ENCODE measurements around the gene FLRT1.
A peak's percentile ranks its signal among the peaks of the same experiment; 100 is the strongest.

FLRT1 gene

DNA sequence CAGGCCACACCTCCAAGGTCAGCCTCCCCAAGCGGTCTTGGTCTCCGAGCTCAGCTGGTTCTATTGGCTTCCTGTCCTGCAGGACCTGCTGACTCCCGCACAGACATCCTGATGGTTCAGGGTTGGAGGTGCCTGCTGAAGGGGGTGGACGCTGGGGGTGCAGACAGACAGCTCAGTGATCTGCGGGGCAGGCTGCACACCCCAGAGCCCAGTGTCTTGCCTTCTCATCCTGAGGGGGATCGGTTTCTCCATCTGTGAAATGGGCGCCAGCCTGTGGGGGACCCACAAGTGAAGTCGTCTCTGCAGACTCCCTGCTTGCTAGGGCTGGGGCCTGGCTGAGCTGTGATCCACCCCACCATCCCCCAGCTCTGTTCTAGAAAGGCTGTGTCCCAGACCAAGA is 13.8 kb downstream of the FLRT1 start:
- DNase-seq: no peak

DNA sequence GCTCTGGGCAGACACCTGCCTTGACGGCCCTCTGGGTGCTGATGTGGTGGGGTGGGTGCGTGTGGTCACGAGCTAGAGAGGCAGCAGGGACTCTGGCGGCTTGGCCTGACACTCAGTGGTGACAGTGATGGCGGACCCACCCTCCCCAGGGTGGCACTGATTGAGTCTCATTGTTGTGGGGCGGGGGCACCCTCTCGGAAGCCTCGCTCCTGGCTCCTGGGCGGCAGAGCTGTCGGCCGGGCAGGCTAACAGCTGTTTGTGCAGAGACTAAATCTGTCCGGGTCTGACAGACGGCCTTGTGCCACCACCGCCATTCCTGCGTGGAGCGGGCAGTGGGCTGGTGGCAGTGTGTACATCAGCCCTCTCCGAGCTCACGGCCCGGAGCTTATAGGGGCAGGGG is 15.6 kb downstream of the FLRT1 start:
- DNase-seq: no peak

DNA sequence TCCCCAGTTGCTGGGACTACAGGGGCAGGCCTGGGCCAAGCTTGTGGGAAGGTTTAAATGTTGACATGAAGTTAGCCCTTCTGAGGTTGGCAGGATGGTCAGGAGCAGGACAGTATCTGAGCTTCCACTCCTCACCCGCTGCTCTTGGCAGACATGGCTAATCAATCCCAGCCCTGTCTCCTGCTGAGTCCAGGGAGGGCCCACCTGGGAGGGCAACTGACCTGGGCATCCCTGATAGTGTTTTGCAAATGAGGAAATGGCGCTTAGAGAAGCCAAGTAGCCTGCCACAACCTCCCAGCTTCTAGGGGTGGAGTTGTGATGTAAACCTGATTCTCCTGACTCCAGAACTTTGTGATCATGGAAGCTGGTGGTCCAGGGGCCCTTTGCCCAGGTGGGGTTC is 16.7 kb downstream of the FLRT1 start:
- DNase-seq: no peak

DNA sequence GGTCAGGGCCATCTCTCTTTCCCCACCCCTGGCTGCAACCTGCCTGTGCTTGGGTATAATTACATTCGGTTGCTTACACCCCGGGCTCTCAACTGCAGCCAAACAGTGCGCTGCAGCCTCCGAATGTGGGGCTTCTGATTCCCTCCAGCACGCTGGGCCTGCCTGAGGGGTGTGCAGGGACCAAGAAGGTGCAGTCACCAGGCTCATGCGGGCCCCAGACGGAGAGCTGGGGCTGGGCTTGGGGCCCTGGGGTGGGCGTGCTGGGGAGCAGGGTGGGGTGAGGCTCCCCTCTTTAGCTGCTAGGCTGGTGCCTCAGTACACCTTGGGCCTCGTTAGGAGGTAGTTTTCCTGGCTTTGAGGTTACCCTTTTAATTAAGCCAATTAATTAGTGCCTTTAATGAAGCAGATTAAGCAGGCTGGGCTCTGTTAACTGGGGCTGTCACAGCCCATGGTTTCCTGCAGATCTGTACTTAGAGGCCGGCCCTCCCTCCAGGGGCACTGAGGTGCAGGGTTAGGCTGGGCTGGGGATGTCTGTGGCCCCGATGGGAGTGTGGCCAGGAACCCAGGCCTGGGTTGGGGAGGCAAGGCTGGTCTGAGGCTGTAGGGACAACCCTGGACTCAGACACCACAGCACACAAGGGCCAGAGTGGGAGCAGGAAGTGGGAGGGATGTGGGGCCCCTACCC is 17.3 kb downstream of the FLRT1 start:
- DNase-seq: no peak

DNA sequence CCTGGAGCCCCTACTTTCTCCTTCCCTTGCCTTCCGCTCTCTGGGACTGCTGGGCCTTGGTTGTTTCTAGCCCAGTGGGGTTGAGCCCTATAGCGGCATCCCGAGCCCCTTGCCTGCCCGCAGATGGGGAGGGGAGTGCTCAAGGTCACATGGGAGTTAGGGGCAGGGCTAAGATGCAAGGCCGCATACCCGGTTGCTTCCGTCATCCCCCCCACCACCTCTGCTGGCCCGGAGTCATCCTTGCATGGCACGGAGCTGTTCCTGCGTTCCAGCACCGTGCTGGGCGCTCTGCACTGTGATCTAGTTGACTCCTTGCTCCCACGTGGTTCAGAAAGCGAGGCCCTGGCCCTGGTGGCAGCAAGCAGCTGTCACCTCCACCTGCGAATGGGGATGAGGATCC is 18.0 kb downstream of the FLRT1 start:
- DNase-seq: no peak

DNA sequence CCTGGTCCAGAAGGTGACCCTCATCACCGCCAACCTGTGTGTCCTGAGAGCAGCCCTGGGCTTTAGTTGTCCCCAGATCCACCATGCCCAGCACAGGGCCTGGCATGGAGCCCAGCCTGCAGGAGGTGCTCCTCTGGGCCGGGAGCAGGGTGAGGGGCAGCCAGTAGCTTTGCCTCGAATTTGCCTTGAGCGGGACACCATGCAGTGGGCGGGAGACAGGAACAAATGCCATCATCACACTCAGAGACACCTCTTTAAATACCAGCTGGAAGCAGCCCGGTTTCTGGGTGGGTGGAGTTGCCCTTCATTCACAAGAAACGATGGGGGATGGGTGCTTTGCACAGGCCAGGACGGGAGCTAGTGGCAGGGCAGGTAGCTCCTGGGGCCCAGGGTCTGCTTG is 19.3 kb downstream of the FLRT1 start:
- DNase-seq: no peak

DNA sequence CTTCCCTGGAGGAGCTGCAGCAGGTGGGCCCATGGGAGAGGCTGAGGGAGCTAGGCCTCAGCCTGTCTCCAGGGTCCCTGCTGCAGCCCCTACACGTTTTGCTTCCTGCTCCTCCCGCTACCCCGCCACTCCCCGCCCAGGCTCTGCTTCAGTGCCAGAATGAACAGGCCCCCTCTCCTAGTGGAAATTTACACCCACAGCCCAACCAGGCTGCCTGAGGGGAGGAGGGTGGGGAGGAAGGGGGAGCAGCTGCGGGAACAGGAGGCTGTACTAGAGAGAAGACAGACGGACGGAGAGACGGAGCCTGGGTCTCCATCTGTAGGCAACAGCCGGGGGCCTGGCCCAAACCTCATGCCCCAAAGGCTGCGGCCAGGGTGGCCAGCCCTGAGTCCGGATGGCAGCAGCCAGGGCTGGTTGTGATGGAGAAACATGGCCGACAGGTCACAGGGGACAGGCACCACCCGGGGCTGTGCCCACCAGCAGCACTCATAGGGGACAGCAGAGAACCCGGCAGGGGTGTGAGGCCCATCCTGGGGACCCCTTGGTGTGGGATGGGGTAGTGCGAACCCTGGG is 20.6 kb downstream of the FLRT1 start:
- no peak for DNase-seq

DNA sequence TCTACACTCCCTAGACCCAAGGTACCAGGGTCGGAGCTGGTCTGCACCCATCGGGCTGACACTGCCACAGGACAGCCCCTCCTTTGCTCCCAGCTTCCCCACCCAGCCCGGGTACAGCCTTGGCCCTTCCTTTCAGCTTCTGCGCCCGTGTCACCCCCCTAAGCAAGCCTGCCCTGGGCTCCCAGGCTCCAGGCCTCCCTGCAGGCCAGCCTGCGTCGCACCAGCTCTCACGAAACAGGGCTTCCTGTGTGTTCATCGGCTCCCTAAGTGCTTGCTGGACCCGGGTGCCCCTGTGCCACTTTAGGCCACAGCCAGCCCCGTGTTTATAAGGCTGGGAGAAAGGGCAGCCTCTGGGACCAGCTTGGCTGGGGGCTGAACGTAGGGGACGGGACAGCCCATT is 21.1 kb downstream of the FLRT1 start:
- DNase-seq: no peak

DNA sequence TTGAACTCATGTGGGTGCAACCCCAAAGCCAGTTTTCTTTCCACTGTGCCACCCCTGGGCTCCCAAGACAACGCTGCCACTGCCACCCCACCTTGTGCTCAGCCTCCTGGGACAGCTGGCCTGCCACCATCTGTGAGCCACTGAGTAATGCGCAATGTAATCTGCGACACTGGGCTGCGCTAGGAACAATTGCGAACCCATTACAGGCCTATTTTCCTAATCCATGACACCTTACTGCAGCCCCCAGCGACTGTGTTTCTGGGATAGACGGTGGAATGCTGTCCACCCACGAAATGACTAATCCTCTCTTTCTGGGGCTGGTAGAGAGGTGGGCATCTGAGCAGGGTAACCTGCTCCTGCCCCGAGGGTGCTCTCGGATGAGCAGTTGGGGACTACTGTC is 22.2 kb downstream of the FLRT1 start:
- no peak for DNase-seq

DNA sequence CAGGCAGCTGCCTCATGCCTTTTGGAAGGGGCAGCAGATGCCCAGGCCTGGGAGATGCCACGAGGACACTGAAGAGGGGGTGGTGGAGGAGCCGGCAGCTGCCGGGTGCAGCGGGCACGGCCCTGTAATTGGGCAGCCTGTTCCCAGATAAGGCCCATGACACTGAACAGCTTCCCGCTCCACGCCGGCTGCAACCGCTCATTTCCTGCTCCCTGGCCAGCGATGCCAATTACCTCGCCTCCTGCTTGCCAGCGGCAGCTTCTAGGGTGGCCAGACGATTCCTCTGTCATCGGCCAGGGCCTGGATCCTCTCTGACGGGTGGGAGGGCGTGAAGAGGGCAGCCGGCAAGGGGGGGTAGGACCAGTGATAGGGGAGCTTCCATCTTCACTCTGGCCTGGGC is 22.8 kb downstream of the FLRT1 start:
- DNase-seq: no peak

DNA sequence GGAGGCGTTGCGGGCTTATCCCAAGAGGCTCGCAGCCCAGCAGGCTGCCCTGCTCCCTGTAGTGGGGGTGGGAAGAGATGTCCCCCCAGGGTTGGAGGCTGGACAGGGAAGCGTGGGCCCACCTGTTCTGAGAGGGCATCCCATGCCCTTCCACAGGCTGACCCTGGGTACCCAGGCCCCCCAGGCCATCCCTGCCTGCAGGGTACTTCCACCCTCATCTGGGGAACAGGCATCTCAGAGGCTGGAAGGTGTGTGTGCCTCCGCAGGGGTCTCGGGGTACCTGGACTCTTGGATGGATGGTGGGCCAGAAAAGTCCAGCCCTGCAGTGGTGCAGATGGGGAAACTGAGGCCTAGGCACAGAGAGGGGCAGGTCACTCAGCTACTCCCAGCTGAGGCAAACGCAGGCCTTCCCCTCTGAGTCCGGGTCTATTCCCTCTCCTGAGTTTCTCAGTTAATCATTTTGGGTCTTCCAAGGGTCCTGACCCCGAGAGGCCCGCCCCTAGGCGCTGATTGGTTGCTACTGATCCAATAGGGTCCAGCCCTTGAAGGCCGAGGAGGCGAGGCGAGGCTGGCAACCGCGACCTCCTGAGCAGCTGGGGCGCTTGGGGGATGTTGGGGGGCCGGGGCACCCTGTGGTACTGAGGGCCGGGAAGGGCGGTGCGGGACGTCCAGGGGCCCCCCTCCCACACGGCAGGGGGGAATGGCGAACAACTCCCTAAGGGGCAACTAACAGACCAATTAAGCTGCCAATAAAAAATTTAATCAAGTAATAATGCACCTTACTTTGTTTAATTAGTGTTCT is 23.8 kb downstream of the FLRT1 start:
- no peak for DNase-seq

DNA sequence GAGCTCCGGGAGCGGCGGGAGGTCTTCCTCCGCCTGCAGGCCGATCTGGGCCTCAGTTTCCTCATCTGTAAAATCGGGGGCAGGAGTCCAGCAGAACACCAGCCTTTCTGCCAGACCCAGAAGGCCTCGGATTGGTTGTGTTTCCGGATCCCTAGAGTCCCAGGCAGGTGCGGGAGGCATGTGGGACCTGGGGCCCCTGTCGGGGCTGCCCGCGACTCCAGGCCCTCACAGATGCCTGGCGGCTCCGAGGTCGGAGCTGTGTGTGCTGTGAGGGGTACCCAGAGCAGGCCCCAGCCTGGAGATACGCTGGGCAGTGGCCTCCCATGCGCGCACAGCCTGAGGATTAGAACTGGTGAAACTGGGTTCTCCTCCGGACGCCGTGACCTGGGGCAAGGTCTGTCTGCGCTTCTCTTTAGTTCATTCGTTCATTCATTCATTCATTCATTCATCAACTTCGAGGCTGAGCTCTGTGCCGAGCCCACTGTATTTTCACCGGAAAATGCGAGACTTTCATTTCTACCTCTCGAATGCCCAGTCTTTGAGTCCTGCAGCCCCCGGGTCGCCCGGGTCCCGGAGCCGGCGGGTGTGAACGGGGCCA is 24.6 kb downstream of the FLRT1 start:
- no peak for DNase-seq

DNA sequence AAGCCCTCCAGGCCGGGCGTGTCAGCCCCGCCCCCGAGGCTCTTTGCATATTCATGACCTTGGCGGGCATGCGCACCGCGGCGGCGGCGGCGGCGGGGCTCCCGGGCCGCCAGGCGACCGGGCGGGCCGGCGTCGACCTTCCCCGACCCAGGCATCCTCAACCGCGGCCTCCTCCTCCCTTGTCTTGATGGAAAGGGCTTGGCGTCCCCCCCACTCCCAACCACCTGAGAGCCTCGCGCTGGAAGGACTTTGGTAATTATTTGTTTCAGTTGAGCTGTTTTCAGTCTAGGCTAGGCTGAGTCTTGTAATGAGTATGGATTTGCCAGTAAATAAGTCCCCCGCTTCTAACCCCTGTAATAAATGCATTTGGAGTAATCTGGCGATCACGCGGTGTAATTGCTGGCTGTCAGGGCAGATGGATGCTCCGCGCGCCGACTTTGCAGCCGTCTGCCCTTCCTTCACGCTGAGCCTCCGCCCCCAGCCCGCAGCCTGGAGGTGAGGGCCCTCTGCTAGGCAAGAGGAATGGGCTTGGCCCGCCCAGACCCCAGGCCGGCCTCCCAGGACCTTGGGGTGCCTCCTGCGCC is 25.2 kb downstream of the FLRT1 start:
- DNase-seq: peak; percentile 51

DNA sequence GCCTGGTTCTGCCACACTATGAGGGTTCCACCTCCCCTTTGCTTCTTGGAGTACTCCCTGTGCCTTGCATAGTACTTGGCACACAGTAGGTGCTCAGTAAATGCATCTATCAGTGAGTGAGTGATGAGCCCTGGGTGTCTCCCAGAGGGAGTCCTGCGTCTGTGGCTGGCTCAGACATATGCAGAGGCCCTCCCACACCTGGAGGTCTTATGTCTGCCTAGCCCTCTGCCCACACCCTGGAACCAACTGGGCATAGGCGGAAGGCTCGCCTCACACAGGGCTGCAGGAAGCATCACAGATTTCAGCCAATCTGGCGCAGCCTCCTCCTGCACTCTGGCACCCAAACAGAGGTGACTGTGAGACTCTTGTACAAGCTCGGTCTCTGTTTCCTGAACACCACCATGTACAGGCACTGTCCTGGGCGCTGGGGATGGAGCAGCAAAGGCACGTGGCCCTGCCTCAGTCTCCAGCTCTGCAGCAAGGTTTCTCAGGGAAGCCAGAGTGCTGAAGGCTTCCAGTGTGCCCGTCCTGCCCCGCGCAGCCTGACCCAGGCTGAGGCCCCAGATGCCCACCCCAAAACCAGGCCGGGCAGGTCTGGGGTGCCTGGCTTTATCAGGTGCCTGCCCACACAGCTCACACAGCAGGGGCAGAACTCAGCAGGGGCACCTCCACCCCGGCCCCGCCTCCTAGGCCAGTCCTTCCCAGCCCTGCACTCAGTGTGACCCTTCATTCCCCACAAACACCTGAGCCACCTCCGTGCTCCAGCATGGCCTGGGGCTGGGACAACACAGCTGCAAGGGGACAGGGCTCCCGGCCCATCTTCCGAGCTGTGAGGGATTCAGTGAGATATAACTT is 26.7 kb downstream of the FLRT1 start:
- no peak for DNase-seq

DNA sequence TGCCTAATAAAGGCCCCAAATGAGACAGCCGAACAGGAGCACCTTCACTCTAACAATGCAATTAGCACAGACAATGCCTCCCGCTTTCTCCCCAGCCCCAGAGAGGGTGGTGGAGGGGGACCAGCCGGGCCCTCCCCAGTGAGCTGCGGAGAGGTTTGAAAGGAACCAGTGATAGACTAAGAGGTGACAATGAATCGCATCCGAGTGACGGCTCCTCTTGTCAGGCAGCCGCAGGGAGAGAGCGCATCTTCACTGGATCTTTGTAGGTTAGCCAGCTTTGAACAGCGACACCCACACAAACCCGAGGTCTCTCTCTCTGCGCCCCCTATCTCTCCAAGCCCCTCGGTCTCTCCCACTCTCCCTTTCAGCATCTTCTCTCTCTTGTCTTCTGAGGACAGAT is 28.0 kb downstream of the FLRT1 start:
- DNase-seq: no peak

DNA sequence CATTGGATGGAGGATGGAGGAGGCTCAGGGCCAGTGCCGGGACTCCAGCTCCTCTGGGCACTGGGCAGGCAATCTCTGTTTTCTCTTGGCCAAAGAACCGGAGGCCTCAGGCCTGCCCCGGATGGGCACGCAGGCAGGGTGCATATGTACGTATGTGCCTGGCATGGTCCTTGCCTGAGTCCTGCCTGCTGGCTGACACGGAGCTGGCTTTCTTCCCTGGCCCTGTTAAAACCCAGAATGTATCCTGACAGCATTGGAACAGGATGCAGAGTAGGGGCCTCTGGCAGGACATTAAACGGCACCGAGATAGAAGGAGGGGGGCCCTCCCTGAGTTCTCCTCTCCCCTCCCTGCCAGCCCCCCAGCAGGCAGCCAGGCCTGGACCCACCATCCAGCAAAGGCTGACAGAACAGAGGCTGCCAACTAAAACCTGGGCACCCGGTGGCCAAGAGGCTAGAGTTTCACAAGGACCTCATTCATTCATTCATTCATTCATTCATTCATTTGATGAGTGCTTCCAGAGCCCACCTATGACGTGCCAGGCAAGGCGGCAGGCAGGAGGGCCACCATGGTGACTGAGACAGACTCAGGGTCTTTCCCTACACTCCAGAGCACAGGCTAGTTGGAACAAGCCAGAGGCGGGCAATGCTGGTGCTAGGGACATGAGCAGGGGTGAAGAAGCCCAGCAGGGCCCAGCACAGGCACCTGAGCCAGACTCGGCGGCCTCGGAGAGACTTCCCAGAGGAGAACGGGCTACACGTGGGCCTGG is 28.8 kb downstream of the FLRT1 start:
- DNase-seq: no peak

DNA sequence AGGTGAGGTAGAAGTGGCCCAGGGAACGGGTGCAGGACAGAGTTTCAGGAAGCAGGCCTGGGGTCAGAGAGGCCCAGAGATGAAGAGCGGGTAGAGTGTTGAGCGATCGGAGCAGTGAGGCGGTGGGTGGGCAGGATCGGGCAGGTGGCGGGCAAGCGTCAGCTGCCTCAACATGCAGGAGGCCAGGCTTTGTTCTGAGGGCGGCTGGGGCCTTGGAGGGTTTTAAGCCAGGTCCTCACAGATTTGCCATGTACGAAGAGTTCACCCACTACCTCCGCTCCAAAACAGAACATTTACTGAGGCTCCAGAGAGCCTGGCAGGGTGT is 29.4 kb downstream of the FLRT1 start:
- DNase-seq: no peak

DNA sequence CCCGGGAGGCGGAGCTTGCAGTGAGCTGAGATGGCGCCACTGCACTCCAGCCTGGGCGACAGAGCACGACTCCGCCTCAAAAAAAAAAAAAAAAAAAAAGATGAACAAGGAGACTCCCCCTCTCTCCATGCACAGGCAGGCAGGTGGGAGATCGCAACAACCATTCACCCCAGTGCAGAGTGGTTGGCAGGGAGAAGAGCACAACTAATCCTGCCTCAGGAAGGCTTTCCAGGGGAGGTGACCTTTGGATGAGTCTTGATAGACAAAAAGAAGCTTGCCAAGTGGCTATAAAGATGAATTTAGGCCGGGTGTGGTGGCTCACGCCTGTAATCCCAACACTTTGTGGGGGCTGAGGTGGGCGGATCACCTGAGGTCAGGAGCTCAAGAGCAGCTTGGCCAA is 30.0 kb downstream of the FLRT1 start:
- no peak for DNase-seq

DNA sequence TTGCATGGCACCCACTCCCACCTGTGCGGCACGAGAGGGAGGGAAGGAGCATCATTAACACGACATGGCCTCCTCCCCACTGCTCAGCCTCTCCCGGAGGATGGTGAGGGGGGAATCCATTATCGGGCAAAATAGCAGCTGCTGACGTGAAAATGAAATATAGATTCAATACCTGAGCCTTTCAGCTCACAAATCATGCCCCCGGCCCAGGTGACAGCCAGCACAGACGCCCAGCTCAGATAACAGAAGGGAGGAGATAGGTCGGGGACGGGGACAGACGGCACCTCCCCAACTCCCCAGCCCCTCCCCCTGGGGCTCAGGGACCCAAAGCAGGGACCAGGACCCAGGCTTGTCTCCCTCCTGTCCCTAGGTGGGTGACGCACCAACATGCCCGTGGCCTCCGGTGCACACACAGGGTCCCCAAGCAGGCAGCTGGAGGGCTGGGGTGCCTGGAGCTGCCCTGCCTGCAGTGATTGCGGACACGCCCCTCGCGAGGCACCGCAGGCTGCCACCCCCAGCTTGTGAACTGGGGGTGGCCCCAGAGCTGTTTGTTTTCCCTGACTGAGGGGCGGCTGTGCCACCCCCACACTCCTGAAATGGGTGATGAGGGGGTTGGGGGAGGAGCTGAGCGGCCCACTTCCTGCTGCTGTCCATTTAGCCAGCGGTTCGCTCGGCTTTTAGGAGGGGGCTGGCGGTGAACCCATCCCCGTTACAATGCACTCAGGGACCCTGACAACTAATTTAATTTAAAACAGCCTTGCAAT is 31.7 kb downstream of the FLRT1 start:
- DNase-seq: no peak

DNA sequence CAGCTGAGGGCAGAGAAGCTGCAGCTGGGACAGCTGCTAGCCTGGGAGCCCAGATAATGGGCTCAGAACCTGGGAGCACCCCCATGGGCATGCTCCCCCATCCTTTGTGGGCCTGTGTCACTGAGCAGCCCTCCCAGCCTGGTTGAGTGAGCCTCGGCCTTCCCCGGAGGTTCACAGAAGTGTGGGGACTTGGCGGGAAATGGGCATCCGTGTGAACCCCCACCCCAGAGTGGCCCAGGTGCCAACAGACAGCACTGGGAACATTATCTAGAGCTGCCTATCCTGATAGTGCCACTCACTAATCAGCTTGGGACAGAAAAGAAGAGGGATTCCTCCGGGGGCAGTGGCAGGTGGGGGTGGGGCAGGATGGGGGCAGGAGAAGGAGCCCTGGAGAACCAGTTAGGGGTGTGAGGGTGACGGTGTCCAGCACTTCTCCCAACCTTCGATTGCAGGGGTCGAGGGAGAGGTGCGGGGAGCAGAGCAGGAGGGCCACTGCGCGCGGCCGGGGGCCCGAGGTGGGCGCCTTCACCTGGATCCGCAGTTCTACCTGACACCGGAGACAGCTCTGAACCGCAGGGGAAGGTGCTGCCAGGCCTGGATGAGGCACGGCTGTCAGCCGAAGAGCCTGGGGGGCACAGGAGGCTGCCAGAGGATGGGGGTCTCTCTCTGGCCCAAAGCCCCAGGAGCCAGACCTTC is 33.1 kb downstream of the FLRT1 start:
- DNase-seq: no peak
